IPS-18a (cell line): ENCODE data around the gene LRP1.

Experiments used
- H3K27ac ChIP-seq: one replicate; pipeline ENCODE4 v1.5.1; 2013; ENCODE audit warnings: low read length
- H3K27me3 ChIP-seq: one replicate; pipeline ENCODE4 v1.6.1; 2013; ENCODE audit warnings: mild to moderate bottlenecking, low read length; ENCODE audit not compliant: control insufficient read depth, insufficient read depth
- H3K36me3 ChIP-seq: one replicate; pipeline ENCODE4 v1.6.1; 2013; ENCODE audit warnings: low read depth, low read length; ENCODE audit not compliant: control insufficient read depth
- H3K4me1 ChIP-seq: one replicate; pipeline ENCODE4 v1.6.1; 2013; ENCODE audit warnings: low read depth, low read length; ENCODE audit not compliant: control insufficient read depth
- H3K4me3 ChIP-seq: one replicate; pipeline ENCODE4 v1.5.1; 2013; ENCODE audit warnings: low read length
- H3K9ac ChIP-seq: one replicate; pipeline ENCODE4 v1.6.1; 2013; ENCODE audit warnings: mild to moderate bottlenecking, low read length, moderate library complexity
- H3K9me3 ChIP-seq: one replicate; pipeline ENCODE4 v1.6.1; 2013; ENCODE audit warnings: low read depth, low read length; ENCODE audit not compliant: control insufficient read depth

Gene LRP1

GRCh38 chr12:57187222-57188089 lies 59.2 kb downstream of the LRP1 start:
- no peak overlapping the region for H3K9ac ChIP-seq
- no peaks in the 10 kb centered on the region for H3K27me3 ChIP-seq
- H3K36me3 ChIP-seq: peaks cover 78% of the 10 kb centered on the region
- H3K27ac ChIP-seq: no peak overlapping the region
- H3K4me3 ChIP-seq: no peak overlapping the region
- no peaks in the 10 kb centered on the region for H3K4me1 ChIP-seq
- no peaks in the 10 kb centered on the region for H3K9me3 ChIP-seq

DNA sequence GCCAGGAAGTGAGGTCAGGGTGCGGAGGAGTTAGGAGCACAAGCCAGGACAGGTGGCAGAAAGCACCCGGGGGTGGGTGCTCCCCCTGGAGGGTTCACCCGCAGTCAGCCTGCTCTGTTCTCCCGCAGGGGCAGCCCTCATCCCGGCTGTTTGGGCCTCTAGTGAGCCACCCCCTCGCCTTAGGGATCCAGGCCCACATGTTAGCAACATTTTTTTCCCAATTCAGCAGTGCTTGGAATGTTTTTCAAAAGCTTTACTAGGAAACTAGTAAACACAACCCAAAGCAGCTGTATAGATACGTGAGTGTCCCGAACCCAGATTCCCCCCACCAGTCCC lies 59.8 kb downstream of the LRP1 start:
- Histone ChIP-seq H3K36me3 (peaks cover 84% of the 10 kb centered on the region), H3K27me3 (no peaks in the 10 kb centered on the region), H3K9me3 (no peaks in the 10 kb centered on the region), H3K4me3 (no peak overlapping the region), H3K9ac (no peak overlapping the region), H3K4me1 (no peaks in the 10 kb centered on the region), H3K27ac (no peak overlapping the region)

- H3K36me3 ChIP-seq: peaks cover 88% of the 10 kb centered on the region
Observed at GRCh38 chr12:57190037-57190436, 61.8 kb downstream of the LRP1 start.

DNA sequence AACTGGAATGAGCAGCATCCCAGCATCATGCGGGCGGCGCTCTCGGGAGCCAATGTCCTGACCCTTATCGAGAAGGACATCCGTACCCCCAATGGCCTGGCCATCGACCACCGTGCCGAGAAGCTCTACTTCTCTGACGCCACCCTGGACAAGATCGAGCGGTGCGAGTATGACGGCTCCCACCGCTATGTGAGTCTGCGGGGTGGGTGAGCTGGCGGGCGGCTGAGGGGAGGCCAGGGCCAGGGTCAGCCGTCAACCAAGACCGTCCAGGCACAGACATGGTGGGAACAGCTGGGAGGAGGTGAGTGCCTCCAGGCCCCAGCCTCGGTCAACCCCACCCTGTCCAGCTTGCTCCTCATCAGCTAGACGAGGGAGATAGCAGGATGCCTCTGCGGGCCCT lies 62.5 kb downstream of the LRP1 start:
- Histone ChIP-seq H3K4me1 (no peaks in the 10 kb centered on the region), H3K27me3 (no peaks in the 10 kb centered on the region), H3K4me3 (no peak overlapping the region)

More at GRCh38 chr12:57190037-57190436, 61.8 kb downstream of the LRP1 start:
- Histone ChIP-seq H3K9me3 (no peaks in the 10 kb centered on the region), H3K27me3 (no peaks in the 10 kb centered on the region), H3K27ac (no peak overlapping the region), H3K4me1 (no peaks in the 10 kb centered on the region), H3K9ac (no peak overlapping the region), H3K4me3 (no peak overlapping the region)

DNA sequence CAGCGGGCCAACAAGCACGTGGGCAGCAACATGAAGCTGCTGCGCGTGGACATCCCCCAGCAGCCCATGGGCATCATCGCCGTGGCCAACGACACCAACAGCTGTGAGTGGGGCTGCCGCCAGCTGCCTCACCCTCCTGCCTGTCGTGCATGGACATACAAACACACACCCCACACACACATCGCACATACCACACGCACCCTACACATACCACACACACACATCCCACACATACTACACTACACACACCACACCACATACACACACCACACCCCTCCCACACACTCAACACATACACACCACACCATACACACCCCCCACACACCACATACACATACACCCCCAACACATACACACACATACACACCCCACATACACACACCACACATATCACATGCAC lies 63.1 kb downstream of the LRP1 start:
- no peaks in the 10 kb centered on the region for H3K4me1 ChIP-seq
- H3K36me3 ChIP-seq: peaks cover 88% of the 10 kb centered on the region
- H3K9me3 ChIP-seq: no peaks in the 10 kb centered on the region
- H3K27ac ChIP-seq: no peak overlapping the region
- H3K27me3 ChIP-seq: no peaks in the 10 kb centered on the region
- no peak overlapping the region for H3K9ac ChIP-seq
- no peak overlapping the region for H3K4me3 ChIP-seq

More for the DNA sequence above, 62.5 kb downstream of the LRP1 start:
- H3K9ac ChIP-seq: no peak overlapping the region
- no peak overlapping the region for H3K27ac ChIP-seq
- H3K9me3 ChIP-seq: no peaks in the 10 kb centered on the region
- H3K36me3 ChIP-seq: peaks cover 88% of the 10 kb centered on the region

DNA sequence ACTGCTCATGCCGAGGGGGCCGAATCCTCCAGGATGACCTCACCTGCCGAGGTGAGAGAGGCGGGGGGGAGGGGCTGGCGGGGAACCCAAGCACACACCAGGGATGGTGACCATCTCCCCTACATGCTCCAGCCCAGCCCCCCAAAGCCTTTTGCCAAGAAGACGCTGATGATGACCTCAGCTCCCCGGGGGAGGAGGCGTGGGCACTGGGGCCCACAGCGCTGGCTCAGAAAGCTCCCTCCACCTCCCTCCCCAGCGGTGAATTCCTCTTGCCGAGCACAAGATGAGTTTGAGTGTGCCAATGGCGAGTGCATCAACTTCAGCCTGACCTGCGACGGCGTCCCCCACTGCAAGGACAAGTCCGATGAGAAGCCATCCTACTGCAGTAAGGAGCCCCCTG lies 64.6 kb downstream of the LRP1 start:
- H3K4me1 ChIP-seq: no peaks in the 10 kb centered on the region
- H3K27me3 ChIP-seq: no peaks in the 10 kb centered on the region
- no peak overlapping the region for H3K27ac ChIP-seq
- H3K9ac ChIP-seq: no peak overlapping the region
- H3K36me3 ChIP-seq: peaks cover 88% of the 10 kb centered on the region
- H3K4me3 ChIP-seq: no peak overlapping the region
- H3K9me3 ChIP-seq: no peaks in the 10 kb centered on the region

DNA sequence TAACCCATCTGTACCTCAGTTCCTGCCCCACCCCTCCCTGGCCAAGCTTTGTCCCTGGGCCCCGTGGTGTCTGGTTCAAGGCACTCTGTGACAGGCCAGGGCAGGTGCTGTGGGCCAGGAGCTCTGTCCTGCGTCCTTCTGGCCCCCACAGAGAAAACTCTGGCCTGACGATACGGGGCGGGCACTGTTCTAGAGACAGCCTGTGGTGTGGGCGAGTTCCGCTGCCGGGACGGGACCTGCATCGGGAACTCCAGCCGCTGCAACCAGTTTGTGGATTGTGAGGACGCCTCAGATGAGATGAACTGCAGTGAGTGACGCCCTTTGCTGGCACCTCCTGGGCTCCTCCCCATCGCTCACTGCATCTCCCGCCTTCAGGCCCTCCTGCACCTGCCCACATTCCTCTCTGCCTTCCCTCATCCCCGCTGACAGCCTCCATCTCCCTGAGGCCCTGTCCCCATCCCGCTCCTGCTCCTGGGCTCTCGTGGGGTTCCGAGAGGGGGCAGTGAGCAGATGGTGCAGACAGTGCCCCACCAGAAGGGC lies 65.5 kb downstream of the LRP1 start:
- Histone ChIP-seq H3K27ac (no peak overlapping the region), H3K9me3 (no peaks in the 10 kb centered on the region), H3K27me3 (no peaks in the 10 kb centered on the region), H3K36me3 (peaks cover 88% of the 10 kb centered on the region), H3K4me1 (no peaks in the 10 kb centered on the region), H3K9ac (no peak overlapping the region), H3K4me3 (no peak overlapping the region)

DNA sequence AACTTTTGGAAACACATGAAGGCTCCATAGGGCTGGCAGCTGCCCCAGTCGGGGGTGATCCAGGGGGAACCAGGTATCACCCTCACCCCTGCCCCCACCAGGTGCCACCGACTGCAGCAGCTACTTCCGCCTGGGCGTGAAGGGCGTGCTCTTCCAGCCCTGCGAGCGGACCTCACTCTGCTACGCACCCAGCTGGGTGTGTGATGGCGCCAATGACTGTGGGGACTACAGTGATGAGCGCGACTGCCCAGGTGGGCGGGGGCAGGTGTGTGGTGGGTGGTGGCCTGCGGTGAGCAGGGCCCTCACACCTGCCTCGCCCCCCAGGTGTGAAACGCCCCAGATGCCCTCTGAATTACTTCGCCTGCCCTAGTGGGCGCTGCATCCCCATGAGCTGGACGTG lies 66.0 kb downstream of the LRP1 start:
- H3K9ac ChIP-seq: no peak overlapping the region
- H3K4me3 ChIP-seq: no peak overlapping the region
- H3K4me1 ChIP-seq: no peaks in the 10 kb centered on the region
- no peaks in the 10 kb centered on the region for H3K9me3 ChIP-seq
- H3K27me3 ChIP-seq: no peaks in the 10 kb centered on the region
- H3K36me3 ChIP-seq: peaks cover 89% of the 10 kb centered on the region
- H3K27ac ChIP-seq: no peak overlapping the region

DNA sequence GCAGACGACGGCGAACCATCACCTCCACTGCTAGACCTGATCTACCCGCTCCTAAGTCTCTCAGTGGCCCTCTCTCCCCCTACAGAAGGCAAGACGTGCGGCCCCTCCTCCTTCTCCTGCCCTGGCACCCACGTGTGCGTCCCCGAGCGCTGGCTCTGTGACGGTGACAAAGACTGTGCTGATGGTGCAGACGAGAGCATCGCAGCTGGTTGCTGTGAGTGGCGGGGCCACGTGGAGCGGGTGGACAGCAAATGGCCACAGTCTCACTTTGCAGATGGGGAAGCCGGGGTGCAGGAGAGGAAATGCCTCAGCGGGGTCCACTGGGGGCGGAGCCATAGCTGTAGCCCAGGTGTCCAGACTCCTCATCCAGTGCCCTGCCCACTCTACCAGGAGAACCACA lies 66.9 kb downstream of the LRP1 start:
- Histone ChIP-seq H3K9ac (no peak overlapping the region), H3K36me3 (peaks cover 94% of the 10 kb centered on the region)

DNA sequence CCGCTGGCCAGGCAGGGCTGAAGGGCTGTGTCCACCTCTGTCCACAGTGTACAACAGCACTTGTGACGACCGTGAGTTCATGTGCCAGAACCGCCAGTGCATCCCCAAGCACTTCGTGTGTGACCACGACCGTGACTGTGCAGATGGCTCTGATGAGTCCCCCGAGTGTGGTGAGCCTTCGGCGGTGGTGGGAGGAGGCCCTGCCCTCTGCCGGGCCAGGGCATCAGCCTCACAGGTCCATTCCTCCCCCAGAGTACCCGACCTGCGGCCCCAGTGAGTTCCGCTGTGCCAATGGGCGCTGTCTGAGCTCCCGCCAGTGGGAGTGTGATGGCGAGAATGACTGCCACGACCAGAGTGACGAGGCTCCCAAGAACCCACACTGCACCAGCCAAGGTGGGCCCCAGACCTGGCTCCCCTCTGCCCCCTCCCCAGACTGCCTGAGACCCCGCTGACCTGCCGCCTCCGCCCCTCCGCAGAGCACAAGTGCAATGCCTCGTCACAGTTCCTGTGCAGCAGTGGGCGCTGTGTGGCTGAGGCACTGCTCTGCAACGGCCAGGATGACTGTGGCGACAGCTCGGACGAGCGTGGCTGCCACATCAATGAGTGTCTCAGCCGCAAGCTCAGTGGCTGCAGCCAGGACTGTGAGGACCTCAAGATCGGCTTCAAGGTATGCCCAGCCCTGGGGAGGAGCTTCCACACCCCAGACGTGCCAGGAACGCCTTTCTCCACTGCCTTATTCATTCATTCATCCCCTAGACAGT lies 67.5 kb downstream of the LRP1 start:
- no peak overlapping the region for H3K9ac ChIP-seq
- no peaks in the 10 kb centered on the region for H3K9me3 ChIP-seq
- H3K36me3 ChIP-seq: peaks cover 95% of the 10 kb centered on the region

More for the DNA sequence above, 66.9 kb downstream of the LRP1 start:
- Histone ChIP-seq H3K27ac (no peak overlapping the region), H3K27me3 (no peaks in the 10 kb centered on the region), H3K4me1 (no peaks in the 10 kb centered on the region), H3K9me3 (no peaks in the 10 kb centered on the region), H3K4me3 (no peak overlapping the region)

DNA sequence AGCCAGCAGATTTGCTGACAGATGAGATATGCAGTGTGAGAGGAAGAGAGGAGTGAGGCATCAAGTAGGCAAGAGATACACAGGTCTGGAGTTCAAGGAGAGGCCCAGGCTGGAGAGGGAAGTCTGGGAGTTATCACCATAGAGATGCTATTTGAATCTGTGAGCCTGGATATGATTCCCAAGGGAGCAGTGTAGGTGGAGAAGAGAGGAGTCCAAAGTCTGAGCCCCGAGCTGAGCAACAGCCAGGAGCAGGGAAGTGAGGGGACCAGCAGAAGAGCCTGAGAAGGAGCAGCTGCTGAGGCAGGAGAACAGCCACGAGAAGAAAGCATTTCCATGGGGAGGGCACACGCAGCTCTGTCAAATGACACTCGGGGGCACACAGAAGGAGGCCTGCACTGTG lies 68.2 kb downstream of the LRP1 start:
- no peak overlapping the region for H3K9ac ChIP-seq
- no peak overlapping the region for H3K4me3 ChIP-seq
- H3K27me3 ChIP-seq: no peaks in the 10 kb centered on the region
- no peaks in the 10 kb centered on the region for H3K4me1 ChIP-seq
- H3K27ac ChIP-seq: no peak overlapping the region
- H3K36me3 ChIP-seq: peaks cover 96% of the 10 kb centered on the region
- H3K9me3 ChIP-seq: no peaks in the 10 kb centered on the region

More for the DNA sequence above, 67.5 kb downstream of the LRP1 start:
- Histone ChIP-seq H3K4me1 (no peaks in the 10 kb centered on the region), H3K27me3 (no peaks in the 10 kb centered on the region), H3K4me3 (no peak overlapping the region), H3K27ac (no peak overlapping the region)
